Stimulated activated CD8-positive, alpha-beta memory T cell treated with anti-CD3 and anti-CD28 coated beads, Interleukin-2, amount 100 ng/mL, for 48 hours (primary cell): ENCODE data around the gene KREMEN1.

Source experiments
- DNase-seq, 2 donors: peaks; one replicate each; pipeline ENCODE4 v3.0.0-alpha.2; 2020; ENCODE audit warnings: low read depth in 2 of 2

The KREMEN1 gene

GRCh38 chr22:29207562-29208501, 135.0 kb downstream of the KREMEN1 start:
- no peak for DNase-seq

- DNase-seq, result no peak
Measured at GRCh38 chr22:29208502-29208862, 135.6 kb downstream of the KREMEN1 start.

GRCh38 chr22:29208879-29209623, 136.2 kb downstream of the KREMEN1 start:
- DNase-seq, result no peak

- DNase-seq, result no peak
Measured at GRCh38 chr22:29209624-29209929, 136.7 kb downstream of the KREMEN1 start.

- no peak for DNase-seq
Measured at GRCh38 chr22:29211066-29211465, 138.2 kb downstream of the KREMEN1 start.

GRCh38 chr22:29211466-29211865, 138.6 kb downstream of the KREMEN1 start:
- no peak for DNase-seq

- no peak for DNase-seq
Measured at GRCh38 chr22:29212743-29213142, 139.9 kb downstream of the KREMEN1 start.

GRCh38 chr22:29213493-29213892, 140.7 kb downstream of the KREMEN1 start:
- no peak for DNase-seq

- DNase-seq, result no peak
Measured at GRCh38 chr22:29214232-29214631, 141.4 kb downstream of the KREMEN1 start.

- DNase-seq, result no peak
Measured at GRCh38 chr22:29215012-29215860, 142.4 kb downstream of the KREMEN1 start.

GRCh38 chr22:29216011-29216872, 143.4 kb downstream of the KREMEN1 start:
- DNase-seq, result no peak

GRCh38 chr22:29216873-29217666, 144.2 kb downstream of the KREMEN1 start:
- no peak for DNase-seq
